HL-60 (cell line): Measurements from ENCODE around the gene AFF3.

Experiments
- DNase-seq, 2 experiments: peaks; one replicate each; pipeline ENCODE4 v3.0.0-alpha.2; 2010 to 2020; ENCODE audit warnings: low read depth in 1 of 2, low spot score in 1 of 2
- H3K27ac ChIP-seq: fragments of 250-450 bp; sonication (Bioruptor Pico); replicated peaks from 2 replicates; pipeline ENCODE4 v1.5.1; 2020; ENCODE audit warnings: mild to moderate bottlenecking, moderate library complexity
- H3K27me3 ChIP-seq: fragments of 250-450 bp; sonication (Bioruptor Pico); 2 replicates; pipeline ENCODE4 v1.5.1; 2021; ENCODE audit warnings: mild to moderate bottlenecking, moderate library complexity; ENCODE audit not compliant: insufficient read depth, poor library complexity, severe bottlenecking
- H3K4me3 ChIP-seq: replicated peaks from 2 replicates; pipeline ENCODE4 v1.5.1; 2011; ENCODE audit warnings: mild to moderate bottlenecking, control low read depth, low read length; ENCODE audit not compliant: insufficient read depth
- GABPA ChIP-seq: IDR thresholded peaks from 2 replicates; pipeline ENCODE4 v1.6.1; 2012; ENCODE audit warnings: low read depth
- POLR2AphosphoS5 ChIP-seq: IDR thresholded peaks from 2 replicates; pipeline ENCODE4 v1.6.1; 2012; ENCODE audit warnings: low read depth
- SPI1 ChIP-seq: IDR thresholded peaks from 2 replicates; pipeline ENCODE4 v1.6.1; 2012; ENCODE audit warnings: low read depth, mild to moderate bottlenecking, borderline replicate concordance
- TF ChIP-seq, protein P1 (sequence below): IDR thresholded peaks from 2 replicates; pipeline ENCODE4 v1.6.1; 2012; ENCODE audit warnings: low read depth; ENCODE audit not compliant: insufficient replicate concordance
- TF ChIP-seq, protein P2 (sequence below): IDR thresholded peaks from one replicate; pipeline ENCODE4 v1.5.1; 2011; ENCODE audit warnings: low read length, control low read depth, inconsistent platforms; ENCODE audit not compliant: insufficient read depth

Gene AFF3

DNA sequence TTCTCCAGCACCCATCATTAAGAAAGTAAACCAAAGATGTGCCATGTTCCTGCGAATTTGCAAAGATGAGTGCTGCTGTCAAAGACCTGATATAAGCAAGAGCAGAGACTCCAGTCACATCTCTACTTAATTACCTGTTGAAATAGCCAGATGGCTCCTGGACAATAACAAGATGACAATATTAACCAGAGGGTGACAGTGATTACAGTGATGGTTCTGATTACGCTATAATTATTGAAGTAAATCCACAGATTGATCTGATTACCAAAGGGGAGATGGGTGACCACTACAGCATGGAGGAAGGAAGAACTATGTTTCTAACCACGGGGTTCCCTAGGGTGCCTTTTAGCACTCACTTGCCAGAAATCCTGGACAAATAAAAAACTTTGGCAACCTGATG lies 36.5 kb upstream of the AFF3 start:
- H3K27ac ChIP-seq = no peak overlapping the region
- TF ChIP-seq GABPA (no peak), POLR2AphosphoS5 (no peak), SPI1 (no peak)
- TF ChIP-seq, protein P1, sequence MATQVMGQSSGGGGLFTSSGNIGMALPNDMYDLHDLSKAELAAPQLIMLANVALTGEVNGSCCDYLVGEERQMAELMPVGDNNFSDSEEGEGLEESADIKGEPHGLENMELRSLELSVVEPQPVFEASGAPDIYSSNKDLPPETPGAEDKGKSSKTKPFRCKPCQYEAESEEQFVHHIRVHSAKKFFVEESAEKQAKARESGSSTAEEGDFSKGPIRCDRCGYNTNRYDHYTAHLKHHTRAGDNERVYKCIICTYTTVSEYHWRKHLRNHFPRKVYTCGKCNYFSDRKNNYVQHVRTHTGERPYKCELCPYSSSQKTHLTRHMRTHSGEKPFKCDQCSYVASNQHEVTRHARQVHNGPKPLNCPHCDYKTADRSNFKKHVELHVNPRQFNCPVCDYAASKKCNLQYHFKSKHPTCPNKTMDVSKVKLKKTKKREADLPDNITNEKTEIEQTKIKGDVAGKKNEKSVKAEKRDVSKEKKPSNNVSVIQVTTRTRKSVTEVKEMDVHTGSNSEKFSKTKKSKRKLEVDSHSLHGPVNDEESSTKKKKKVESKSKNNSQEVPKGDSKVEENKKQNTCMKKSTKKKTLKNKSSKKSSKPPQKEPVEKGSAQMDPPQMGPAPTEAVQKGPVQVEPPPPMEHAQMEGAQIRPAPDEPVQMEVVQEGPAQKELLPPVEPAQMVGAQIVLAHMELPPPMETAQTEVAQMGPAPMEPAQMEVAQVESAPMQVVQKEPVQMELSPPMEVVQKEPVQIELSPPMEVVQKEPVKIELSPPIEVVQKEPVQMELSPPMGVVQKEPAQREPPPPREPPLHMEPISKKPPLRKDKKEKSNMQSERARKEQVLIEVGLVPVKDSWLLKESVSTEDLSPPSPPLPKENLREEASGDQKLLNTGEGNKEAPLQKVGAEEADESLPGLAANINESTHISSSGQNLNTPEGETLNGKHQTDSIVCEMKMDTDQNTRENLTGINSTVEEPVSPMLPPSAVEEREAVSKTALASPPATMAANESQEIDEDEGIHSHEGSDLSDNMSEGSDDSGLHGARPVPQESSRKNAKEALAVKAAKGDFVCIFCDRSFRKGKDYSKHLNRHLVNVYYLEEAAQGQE = no peak
- TF ChIP-seq, protein P2, sequence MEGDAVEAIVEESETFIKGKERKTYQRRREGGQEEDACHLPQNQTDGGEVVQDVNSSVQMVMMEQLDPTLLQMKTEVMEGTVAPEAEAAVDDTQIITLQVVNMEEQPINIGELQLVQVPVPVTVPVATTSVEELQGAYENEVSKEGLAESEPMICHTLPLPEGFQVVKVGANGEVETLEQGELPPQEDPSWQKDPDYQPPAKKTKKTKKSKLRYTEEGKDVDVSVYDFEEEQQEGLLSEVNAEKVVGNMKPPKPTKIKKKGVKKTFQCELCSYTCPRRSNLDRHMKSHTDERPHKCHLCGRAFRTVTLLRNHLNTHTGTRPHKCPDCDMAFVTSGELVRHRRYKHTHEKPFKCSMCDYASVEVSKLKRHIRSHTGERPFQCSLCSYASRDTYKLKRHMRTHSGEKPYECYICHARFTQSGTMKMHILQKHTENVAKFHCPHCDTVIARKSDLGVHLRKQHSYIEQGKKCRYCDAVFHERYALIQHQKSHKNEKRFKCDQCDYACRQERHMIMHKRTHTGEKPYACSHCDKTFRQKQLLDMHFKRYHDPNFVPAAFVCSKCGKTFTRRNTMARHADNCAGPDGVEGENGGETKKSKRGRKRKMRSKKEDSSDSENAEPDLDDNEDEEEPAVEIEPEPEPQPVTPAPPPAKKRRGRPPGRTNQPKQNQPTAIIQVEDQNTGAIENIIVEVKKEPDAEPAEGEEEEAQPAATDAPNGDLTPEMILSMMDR = no peak
- no peaks in the 10 kb centered on the region for H3K27me3 ChIP-seq
- no peak overlapping the region for H3K4me3 ChIP-seq
- no peak for DNase-seq

DNA sequence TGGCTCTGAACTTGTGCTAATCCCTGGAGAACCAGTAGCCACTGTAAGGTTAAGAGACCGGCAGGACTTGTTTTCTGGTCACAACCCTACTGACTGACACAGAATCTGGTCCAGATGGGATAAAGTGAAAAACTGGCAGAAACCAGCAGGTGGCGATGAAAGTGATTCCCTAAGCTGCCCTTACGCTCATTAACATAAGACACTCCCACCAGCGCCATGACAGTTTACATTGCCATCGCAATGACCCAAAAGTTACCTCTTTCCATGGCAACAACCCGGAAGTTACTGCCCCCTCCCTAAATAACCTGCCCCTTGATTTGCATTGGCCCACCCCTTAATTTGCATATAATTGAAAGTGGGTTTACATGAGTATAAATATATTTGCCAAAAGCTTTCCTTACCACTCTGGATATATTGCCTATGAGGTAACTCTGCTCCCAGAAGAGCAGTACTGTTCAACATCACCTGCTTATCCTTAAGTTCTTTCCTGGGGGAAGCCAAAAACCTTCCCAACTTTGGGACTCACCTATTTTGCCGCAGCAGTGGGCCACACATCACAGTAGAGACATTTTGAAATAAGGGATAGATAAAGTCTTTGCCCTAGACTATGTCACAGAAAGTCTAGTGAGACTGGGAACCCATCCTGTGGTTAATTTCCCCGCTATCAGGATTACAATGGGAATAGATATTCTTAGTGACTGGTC lies 35.8 kb upstream of the AFF3 start:
- Histone ChIP-seq H3K27ac (no peak overlapping the region), H3K4me3 (no peak overlapping the region), H3K27me3 (no peaks in the 10 kb centered on the region)
- no peak for TF ChIP-seq SPI1
- TF ChIP-seq, protein P1 = no peak
- TF ChIP-seq GABPA = no peak
- no peak for TF ChIP-seq POLR2AphosphoS5
- TF ChIP-seq, protein P2 = no peak
- peak in 1 of 2 experiments; percentile 25 for DNase-seq

DNA sequence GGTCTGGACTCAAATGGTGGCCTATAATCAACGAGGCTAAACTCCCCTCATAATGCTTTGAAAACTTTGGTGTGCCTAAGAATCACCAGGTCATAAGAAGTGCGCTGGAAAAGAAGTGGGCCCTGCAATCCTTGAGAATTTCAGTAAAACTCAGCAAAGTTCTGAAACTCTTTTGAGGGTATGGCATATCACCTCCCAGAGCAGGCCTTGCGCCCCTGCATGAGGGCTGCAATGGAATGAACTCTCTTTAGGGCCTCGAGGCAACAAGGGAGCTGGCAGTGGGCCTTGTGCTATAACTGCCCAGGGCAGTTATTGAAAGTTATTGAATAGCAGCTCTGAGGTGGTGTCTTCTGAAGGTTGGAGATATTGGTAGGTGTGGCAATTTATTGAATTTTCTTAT lies 34.5 kb upstream of the AFF3 start:
- TF ChIP-seq SPI1 = no peak
- no peak for TF ChIP-seq GABPA
- TF ChIP-seq POLR2AphosphoS5 = no peak
- TF ChIP-seq, protein P1 = no peak
- TF ChIP-seq, protein P2 = no peak
- Histone ChIP-seq H3K4me3 (no peak overlapping the region), H3K27me3 (no peaks in the 10 kb centered on the region), H3K27ac (no peak overlapping the region)
- no peak for DNase-seq
